ENCODE measurements around the gene OR10G3. TPM values are rescaled to one million over a fixed set of nuclear protein-coding genes. Genes with fewer than 3 reads are reported as not detected.
"Not testable (repeated sequence)": the region's sequence is repeated elsewhere in the genome, so short reads cannot be mapped to it uniquely, and the experiment has no call there.

Gene OR10G3
- total RNA-seq, 2 donors from 2014 or later = not detected

- Histone ChIP-seq H3K9me3 (no peaks in the 10 kb centered on the region), H3K27ac (no peak overlapping the region), H3K4me3 (no peak overlapping the region), H3K36me3 (no peaks in the 10 kb centered on the region), H3K4me1 (replicated peaks) (no peaks in the 10 kb centered on the region), H3K27me3 (replicated peaks; ENCODE audit: insufficient read depth) (no peaks in the 10 kb centered on the region)
- 76% methylated on average over 6 of the region's 6 CpGs for WGBS
- DNase-seq (ENCODE audit: low spot score) = no peak
- TF ChIP-seq CTCF (IDR thresholded peaks at IDR 0.05) (no peak), POLR2AphosphoS5 (IDR thresholded peaks at IDR 0.05) (no peak), POLR2A (IDR thresholded peaks at IDR 0.05) (no peak)
- intact Hi-C loops (cut with DNase I) = no loop called here
These were observed 32.4 kb upstream of the OR10G3 start for GRCh38 chr14:21612324-21612723.

- H3K27me3 ChIP-seq (replicated peaks; ENCODE audit: insufficient read depth); H3K9me3 ChIP-seq; DNase-seq (ENCODE audit: low spot score); H3K4me3 ChIP-seq; H3K4me1 ChIP-seq (replicated peaks); H3K36me3 ChIP-seq; H3K27ac ChIP-seq; intact Hi-C loops (cut with DNase I): not testable (repeated sequence)
- WGBS = 87% methylated on average over 7 of the region's 8 CpGs
These were observed 22.3 kb upstream of the OR10G3 start for GRCh38 chr14:21602181-21602580.

GRCh38 chr14:21589317-21589716 lies 9.4 kb upstream of the OR10G3 start:
- WGBS = 81% methylated on average over 4 of the region's 4 CpGs
- DNase-seq (ENCODE audit: low spot score) = no peak
- TF ChIP-seq CTCF (IDR thresholded peaks at IDR 0.05) (no peak), POLR2AphosphoS5 (IDR thresholded peaks at IDR 0.05) (no peak), POLR2A (IDR thresholded peaks at IDR 0.05) (no peak)

GRCh38 chr14:21575661-21576060 lies 4.2 kb downstream of the OR10G3 start:
- no peaks in the 10 kb centered on the region for H3K27me3 ChIP-seq (replicated peaks; ENCODE audit: insufficient read depth)
- H3K4me1 ChIP-seq (replicated peaks) = peaks cover 5% of the 10 kb centered on the region
- no peaks in the 10 kb centered on the region for H3K36me3 ChIP-seq
- no peak for DNase-seq (ENCODE audit: low spot score)
- TF ChIP-seq CTCF (IDR thresholded peaks at IDR 0.05) = no peak
- no peak for TF ChIP-seq POLR2AphosphoS5 (IDR thresholded peaks at IDR 0.05)
- TF ChIP-seq POLR2A (IDR thresholded peaks at IDR 0.05) = no peak
- no peaks in the 10 kb centered on the region for H3K9me3 ChIP-seq
- 23% methylated on average over 6 of the region's 6 CpGs for WGBS
- intact Hi-C loops (cut with DNase I) = no loop called here
- no peak overlapping the region for H3K27ac ChIP-seq
- no peak overlapping the region for H3K4me3 ChIP-seq

More at GRCh38 chr14:21589317-21589716, 9.4 kb upstream of the OR10G3 start:
- no peaks in the 10 kb centered on the region for H3K27me3 ChIP-seq (replicated peaks; ENCODE audit: insufficient read depth)
- no peaks in the 10 kb centered on the region for H3K36me3 ChIP-seq
- no peak overlapping the region for H3K4me3 ChIP-seq
- H3K27ac ChIP-seq = no peak overlapping the region
- no peaks in the 10 kb centered on the region for H3K9me3 ChIP-seq
- intact Hi-C loops (cut with DNase I) = no loop called here
- H3K4me1 ChIP-seq (replicated peaks) = no peaks in the 10 kb centered on the region

- TF ChIP-seq CTCF (IDR thresholded peaks at IDR 0.05) (no peak), POLR2AphosphoS5 (IDR thresholded peaks at IDR 0.05) (no peak), POLR2A (IDR thresholded peaks at IDR 0.05) (no peak)
- intact Hi-C loops (cut with DNase I) = no loop called here
- H3K9me3 ChIP-seq = no peaks in the 10 kb centered on the region
These were observed 7.3 kb downstream of the OR10G3 start for GRCh38 chr14:21572604-21573003.

More at GRCh38 chr14:21572604-21573003, 7.3 kb downstream of the OR10G3 start:
- H3K27me3 ChIP-seq (replicated peaks; ENCODE audit: insufficient read depth) = no peaks in the 10 kb centered on the region
- H3K36me3 ChIP-seq = no peaks in the 10 kb centered on the region
- H3K27ac ChIP-seq = no peak overlapping the region
- no peak for DNase-seq (ENCODE audit: low spot score)
- no peak overlapping the region for H3K4me3 ChIP-seq
- peaks cover 5% of the 10 kb centered on the region for H3K4me1 ChIP-seq (replicated peaks)
